GM11168 (cell line): ENCODE measurements around the gene NOP10.
"Not testable (repeated sequence)": the region's sequence is repeated elsewhere in the genome, so short reads cannot be mapped to it uniquely, and the experiment has no call there.

ENCODE experiments used
- in situ Hi-C: fragments of 300-500 bp; cut with MboI; formaldehyde crosslinking; loops from one replicate; pipeline ENCODE4 v1.12.0; 2022; ENCODE audit warnings: low sequenced_read_pairs; ENCODE audit not compliant: unreplicated experiment

The NOP10 gene

DNA sequence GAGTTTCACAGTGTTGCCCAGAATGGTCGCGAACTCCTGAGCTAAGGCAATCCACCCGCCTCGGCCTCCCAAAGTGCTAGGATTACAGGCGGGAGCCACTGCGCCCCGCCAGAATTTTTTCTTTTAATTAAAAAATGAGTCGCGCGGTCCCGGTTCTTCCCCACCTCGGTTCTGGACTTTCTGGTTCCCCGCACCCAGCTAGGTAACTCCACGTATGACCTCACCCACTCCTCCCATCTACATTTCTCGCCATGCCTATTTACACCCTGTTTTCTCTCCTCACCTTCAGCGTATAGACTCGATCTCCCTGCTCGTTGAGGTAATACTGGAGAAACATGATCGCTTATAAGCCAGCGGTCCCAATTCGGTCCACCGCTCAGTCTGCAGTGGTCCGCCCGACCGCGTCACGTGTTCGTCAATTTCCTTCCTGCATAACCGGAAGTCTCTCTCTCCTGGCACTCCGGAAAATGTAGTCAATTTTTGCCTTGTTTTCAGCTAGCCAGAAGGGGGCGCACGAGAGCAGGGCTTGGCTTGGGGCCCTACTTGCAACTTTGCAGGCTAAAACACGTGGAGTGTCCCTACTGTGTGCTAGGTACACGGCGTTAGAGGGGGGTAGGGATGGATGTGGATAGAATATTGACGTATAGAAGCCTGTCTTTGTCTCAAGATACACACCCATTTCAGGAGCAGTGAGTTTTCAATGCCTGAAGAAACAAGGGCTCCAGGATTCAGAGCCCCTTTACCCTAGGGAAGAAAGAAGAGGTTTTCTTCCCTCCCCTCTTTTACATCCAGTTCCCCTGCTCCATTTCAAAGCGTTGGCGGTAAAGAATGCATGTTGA, at the start of gene NOP10, which contains the start of gene NUTM1:
NOP10 (minus strand) TSS at position 400 of the 839 bp plus-strand sequence; CDS start at position 337, 63 bp downstream.
NUTM1 (plus strand) TSS at position 579 of the 839 bp plus-strand sequence. CDS start 382 bp downstream, outside the sequence.
- in situ Hi-C loops, result no loop called here

DNA sequence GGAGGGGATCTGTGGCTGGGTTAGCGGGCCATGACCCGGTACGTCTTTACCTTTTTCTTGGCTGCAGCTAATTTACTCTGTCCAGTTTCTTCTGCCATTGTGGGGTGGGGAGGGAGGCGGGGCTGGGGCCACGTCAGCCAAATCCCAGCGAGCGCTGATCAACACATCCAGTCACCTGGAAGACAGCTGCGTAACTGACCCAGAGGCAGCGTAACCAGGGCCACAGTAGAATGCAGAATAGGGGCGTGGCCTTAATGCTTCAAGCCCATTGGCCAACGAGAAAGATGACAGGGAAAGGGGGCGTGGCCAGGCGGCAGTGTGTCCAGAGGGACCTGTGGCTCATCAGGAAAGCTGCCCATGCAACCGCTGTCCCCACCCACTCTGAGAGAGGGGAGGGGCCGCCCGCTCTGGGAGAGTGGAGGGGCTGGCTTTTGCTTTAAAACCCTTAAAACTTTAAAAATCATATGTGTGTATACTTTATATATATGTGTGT, 46.7 kb upstream of the NOP10 start:
- in situ Hi-C loops, result not testable (repeated sequence)

GRCh38 chr15:34381829-34382521, 39.0 kb upstream of the NOP10 start:
- in situ Hi-C loops, result not testable (repeated sequence)

GRCh38 chr15:34380491-34380890, 37.6 kb upstream of the NOP10 start:
- in situ Hi-C loops, result not testable (repeated sequence)

DNA sequence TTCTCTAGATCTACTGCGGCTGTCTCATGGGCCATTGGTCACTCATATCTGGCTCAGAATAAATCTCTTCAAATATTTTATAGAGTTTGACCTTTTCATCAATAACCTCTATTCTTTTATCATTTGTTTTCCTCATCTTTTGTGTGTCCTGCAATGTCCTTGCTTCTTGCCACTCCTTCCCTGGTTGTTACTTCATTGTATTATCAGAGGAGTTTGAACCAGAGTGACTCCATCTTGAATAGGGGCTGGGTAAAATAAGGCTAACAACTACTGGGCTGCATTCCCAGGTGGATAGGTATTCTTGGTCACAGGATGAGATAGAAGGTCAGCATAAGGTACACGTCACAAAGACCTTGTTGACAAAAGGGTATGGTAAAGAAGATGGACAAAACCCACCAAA, 33.9 kb upstream of the NOP10 start:
- in situ Hi-C loops, result no loop called here

DNA sequence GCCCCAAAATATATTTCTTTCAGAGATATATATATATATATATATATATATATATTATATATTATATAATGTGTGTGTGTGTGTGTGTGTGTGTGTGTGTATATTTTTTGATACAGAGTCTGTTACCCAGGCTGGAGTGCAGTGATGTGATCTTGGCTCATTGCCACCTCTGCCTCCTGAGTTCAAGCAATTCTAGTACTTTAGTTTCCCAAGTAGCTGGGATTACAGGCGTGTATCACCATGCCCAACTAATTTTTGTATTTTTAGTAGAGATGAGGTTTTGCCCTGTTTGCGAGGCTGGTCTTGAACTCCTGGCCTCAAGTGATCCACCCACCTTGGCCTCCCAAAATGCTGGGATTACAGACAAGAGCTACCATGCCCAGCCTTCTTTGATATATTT, 32.6 kb upstream of the NOP10 start:
- in situ Hi-C loops, result not testable (repeated sequence)

DNA sequence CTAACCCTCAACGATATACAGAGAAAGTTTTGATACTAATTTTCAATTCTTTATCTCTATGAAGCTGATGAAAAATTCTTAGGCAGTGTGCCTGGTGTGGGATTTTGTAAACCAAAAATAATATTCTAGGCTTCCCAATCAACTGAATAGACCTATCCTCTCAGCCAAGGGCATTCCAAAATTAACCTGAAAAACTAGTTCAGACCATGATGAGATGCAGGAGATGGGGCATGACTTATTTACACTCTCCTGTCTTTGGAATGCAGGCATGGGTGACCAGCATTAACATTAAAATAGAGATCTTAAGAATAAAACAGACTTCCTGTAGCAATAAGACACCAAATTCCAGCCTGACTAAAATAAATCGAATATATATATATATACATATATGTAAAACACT, 31.9 kb upstream of the NOP10 start:
- in situ Hi-C loops, result no loop called here

DNA sequence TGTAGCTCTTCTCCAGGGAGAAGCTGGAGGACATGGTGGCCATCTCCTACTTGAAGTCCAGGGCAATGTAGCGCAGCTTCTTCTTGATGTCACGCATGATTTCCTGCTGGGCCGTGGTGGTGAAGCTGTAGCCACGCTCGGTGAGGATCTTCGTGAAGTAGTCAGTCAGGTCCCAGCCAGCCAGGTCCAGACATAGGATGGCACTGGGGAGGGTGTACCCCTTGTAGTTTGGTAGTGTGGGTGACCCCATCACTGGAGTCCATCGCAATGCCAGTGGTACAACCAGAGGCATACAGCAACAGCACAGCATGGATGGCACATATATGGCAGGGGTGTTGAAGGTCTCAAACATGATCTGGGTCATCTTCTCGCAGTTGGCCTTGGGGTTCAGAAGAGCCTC, 31.0 kb upstream of the NOP10 start:
- in situ Hi-C loops, result no loop called here

GRCh38 chr15:34370643-34371042, 27.7 kb upstream of the NOP10 start:
- in situ Hi-C loops, result no loop called here

- in situ Hi-C loops, result no loop called here
Measured at GRCh38 chr15:34370129-34370528, 27.2 kb upstream of the NOP10 start.

- in situ Hi-C loops, result no loop called here
Measured at GRCh38 chr15:34367101-34368081, 24.5 kb upstream of the NOP10 start, which contains the start of gene LPCAT4. LPCAT4 (minus strand) TSS chr15:34367196; CDS start chr15:34367100, 96 bp downstream.

GRCh38 chr15:34366271-34367065, 23.5 kb upstream of the NOP10 start:
- in situ Hi-C loops, result no loop called here

DNA sequence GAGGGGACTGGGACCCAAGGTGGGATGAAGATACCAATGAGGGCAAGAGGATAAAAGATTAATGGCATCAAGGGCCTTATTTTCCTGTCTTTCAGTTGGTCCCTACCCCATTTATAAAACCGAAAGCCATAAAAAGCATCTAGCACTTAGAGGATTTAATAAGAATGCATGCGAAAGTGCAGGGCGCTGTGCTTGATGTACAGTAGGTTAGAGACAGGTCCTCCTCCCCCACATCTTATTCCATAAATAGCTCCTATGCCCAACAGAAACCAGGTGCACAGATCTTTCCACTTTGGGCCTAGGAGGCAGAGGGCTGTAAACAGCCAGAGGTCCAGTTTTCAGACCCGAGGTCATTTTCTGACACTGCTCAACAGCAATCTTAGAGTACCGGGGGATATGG, 22.9 kb upstream of the NOP10 start:
- in situ Hi-C loops, result no loop called here

- in situ Hi-C loops, result no loop called here
Measured at GRCh38 chr15:34365091-34365825, 22.3 kb upstream of the NOP10 start.

DNA sequence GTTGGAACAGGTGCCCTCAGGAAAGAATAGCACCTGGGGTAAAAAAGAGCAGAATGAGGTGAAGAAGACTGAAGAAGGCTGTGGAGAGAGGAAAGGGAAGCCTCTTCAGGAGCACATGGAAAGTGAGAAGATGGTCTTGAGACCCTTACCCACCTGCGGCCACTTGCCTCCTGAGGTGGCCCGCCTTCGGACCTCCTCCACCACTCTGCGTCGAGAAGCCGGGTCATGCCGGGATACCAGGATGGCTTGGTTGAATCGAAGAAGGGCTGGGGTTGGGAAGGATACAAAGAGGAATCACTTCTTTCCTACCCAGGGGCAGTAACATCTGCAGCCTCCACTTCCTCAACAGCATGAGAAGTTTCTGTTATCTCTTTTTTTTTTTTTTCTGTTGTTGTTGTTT, 21.1 kb upstream of the NOP10 start:
- in situ Hi-C loops, result no loop called here

- in situ Hi-C loops, result no loop called here
Measured at GRCh38 chr15:34362047-34362773, 19.3 kb upstream of the NOP10 start.

DNA sequence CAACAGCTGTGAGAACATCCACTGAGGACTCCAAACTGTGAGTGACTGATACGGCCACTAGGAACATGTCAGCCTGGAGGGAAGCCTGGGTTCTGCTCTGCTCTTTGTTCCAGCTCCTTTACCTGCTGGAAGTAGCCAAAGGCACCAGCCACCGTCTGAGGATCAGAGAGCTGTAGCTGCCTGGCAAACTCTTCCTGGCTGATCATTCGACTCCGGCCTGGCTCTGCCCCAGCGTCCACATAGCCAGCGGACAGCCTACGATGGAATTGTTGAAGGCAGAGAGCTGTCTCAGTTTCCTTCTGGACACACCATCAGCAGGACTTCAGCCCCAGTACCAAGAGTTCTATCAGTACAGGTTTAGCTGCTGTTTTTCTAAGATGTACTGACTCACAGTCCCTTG, 18.3 kb upstream of the NOP10 start:
- in situ Hi-C loops, result no loop called here

- in situ Hi-C loops, result no loop called here
Measured at GRCh38 chr15:34360298-34360697, 17.4 kb upstream of the NOP10 start.
